CD14-positive monocyte (primary cell): ENCODE results near the gene SORD. TPM values are rescaled to one million over a fixed set of nuclear protein-coding genes. Genes with fewer than 3 reads are reported as not detected.
"Not testable (repeated sequence)": the region's sequence is repeated elsewhere in the genome, so short reads cannot be mapped to it uniquely, and the experiment has no call there.

Experiments used
- DNase-seq, 3 donors: peaks; one replicate each; pipeline ENCODE4 v3.0.0-alpha.2; 2011 to 2022
- H2AFZ ChIP-seq: 2 replicates; pipeline ENCODE4 v1.6.0; 2012; ENCODE audit warnings: mild to moderate bottlenecking, low read depth, low read length, inconsistent platforms; ENCODE audit not compliant: insufficient read depth, poor library complexity, severe bottlenecking
- H3K27ac ChIP-seq, 2 donors: 1 replicate in 1 of 2; 2 replicates in 1 of 2; pipeline ENCODE4 v1.5.1; 2012 to 2013; ENCODE audit warnings: low read length in 2 of 2, control low read depth in 1 of 2, inconsistent platforms in 1 of 2, low read depth in 1 of 2, mild to moderate bottlenecking in 1 of 2
- H3K27me3 ChIP-seq, 2 donors: one replicate each; pipeline versions ENCODE4 v1.6.0 to v1.6.1; 2011 to 2013; ENCODE audit warnings: low read length in 2 of 2; ENCODE audit not compliant: control insufficient read depth in 2 of 2, insufficient read depth in 2 of 2
- H3K36me3 ChIP-seq, 2 donors: replicated peaks in 1 of 2; 1 replicate in 1 of 2; 2 replicates in 1 of 2; pipeline versions ENCODE4 v1.5.1 to v1.6.1; 2012 to 2013; ENCODE audit warnings: low read length in 2 of 2, control low read depth in 1 of 2, inconsistent platforms in 1 of 2, mild to moderate bottlenecking in 1 of 2; ENCODE audit not compliant: insufficient read depth in 2 of 2, control insufficient read depth in 1 of 2
- H3K4me1 ChIP-seq, 2 donors: 1 replicate in 1 of 2; 2 replicates in 1 of 2; pipeline versions ENCODE4 v1.5.1 to v1.6.1; 2012 to 2013; ENCODE audit warnings: low read length in 2 of 2, control low read depth in 1 of 2, inconsistent platforms in 1 of 2, mild to moderate bottlenecking in 1 of 2, moderate library complexity in 1 of 2; ENCODE audit not compliant: insufficient read depth in 2 of 2, control insufficient read depth in 1 of 2
- H3K4me2 ChIP-seq: replicated peaks from 2 replicates; pipeline ENCODE3; 2012; ENCODE audit warnings: low read length, moderate library complexity, mild to moderate bottlenecking; ENCODE audit not compliant: poor library complexity, severe bottlenecking; ENCODE audit errors: extremely low read depth
- H3K4me3 ChIP-seq, 3 experiments: fragments of 200-600 bp in 1 of 3; sonication (generic) in 1 of 3; replicated peaks in 1 of 3; 1 replicate in 2 of 3; 2 replicates in 1 of 3; pipeline ENCODE4 v1.5.1; 2011 to 2013; ENCODE audit warnings: low read length in 3 of 3, mild to moderate bottlenecking in 3 of 3, control low read depth in 2 of 3, low read depth in 2 of 3, inconsistent platforms in 1 of 3, moderate library complexity in 1 of 3
- H3K79me2 ChIP-seq: 2 replicates; pipeline ENCODE4 v1.6.0; 2012; ENCODE audit warnings: mild to moderate bottlenecking, control low read depth, inconsistent platforms, low read length, moderate library complexity; ENCODE audit not compliant: insufficient read depth
- H3K9ac ChIP-seq: 2 replicates; pipeline ENCODE4 v1.6.0; 2017; ENCODE audit warnings: low read length, mild to moderate bottlenecking; ENCODE audit not compliant: insufficient read depth, poor library complexity, severe bottlenecking
- H3K9me3 ChIP-seq, 2 donors: replicated peaks in 1 of 2; 1 replicate in 1 of 2; 2 replicates in 1 of 2; pipeline versions ENCODE4 v1.5.1 to v1.6.1; 2012 to 2013; ENCODE audit warnings: low read length in 2 of 2, control low read depth in 1 of 2; ENCODE audit not compliant: control insufficient read depth in 1 of 2, insufficient read depth in 1 of 2
- H4K20me1 ChIP-seq: 2 replicates; pipeline ENCODE4 v1.6.0; 2012; ENCODE audit warnings: mild to moderate bottlenecking, low read length, control low read depth, moderate library complexity; ENCODE audit not compliant: insufficient read depth
- H3K27ac Mint-ChIP-seq, 7 donors: one replicate each; pipeline ENCODE4 v1.8.0; 2020; ENCODE audit warnings: mild to moderate bottlenecking in 7 of 7, mixed read lengths in 7 of 7, moderate library complexity in 6 of 7, inconsistent platforms in 2 of 7
- H3K27me3 Mint-ChIP-seq, 3 donors: one replicate each; pipeline ENCODE4 v1.8.0; 2021 to 2022; ENCODE audit warnings: low read depth in 3 of 3, mild to moderate bottlenecking in 3 of 3, mixed read lengths in 3 of 3, moderate library complexity in 3 of 3, inconsistent platforms in 1 of 3
- H3K36me3 Mint-ChIP-seq, 2 donors: one replicate each; pipeline ENCODE4 v1.8.0; 2020; ENCODE audit warnings: mixed read lengths in 2 of 2, inconsistent platforms in 1 of 2, mild to moderate bottlenecking in 1 of 2
- H3K4me1 Mint-ChIP-seq: one replicate; pipeline ENCODE4 v1.8.0; 2020; ENCODE audit warnings: mild to moderate bottlenecking, mixed read lengths
- H3K4me3 Mint-ChIP-seq, 2 donors: one replicate each; pipeline ENCODE4 v1.8.0; 2020; ENCODE audit warnings: mild to moderate bottlenecking in 2 of 2, mixed read lengths in 2 of 2, moderate library complexity in 1 of 2
- H3K9me3 Mint-ChIP-seq, 7 donors: one replicate each; pipeline ENCODE4 v1.8.0; 2020 to 2022; ENCODE audit warnings: mixed read lengths in 7 of 7, mild to moderate bottlenecking in 6 of 7, moderate library complexity in 6 of 7, inconsistent platforms in 2 of 7
- WGBS: methylation state at CpG from one replicate; pipeline ENCODE4 v1.1.5; 2013; ENCODE audit warnings: missing lambda C conversion rate; ENCODE audit not compliant: insufficient coverage; 5-methylcytosine and 5-hydroxymethylcytosine counted together
- intact Hi-C, 2 donors: fragments of 100-400 bp; cut with micrococcal nuclease; formaldehyde crosslinking; loops; one replicate each; pipeline versions ENCODE4 v1.15.0 to v1.15.1; 2023
- polyA plus RNA-seq, 3 donors: library from polyadenylated mRNA; depleted of rRNA in 1 of 3; unstranded in 2 of 3; stranded (reverse) in 1 of 3; fragments of 300-500 nt in 2 of 3; fragments of >200 nt in 1 of 3; fragmentation: Illumina TruSeq in 2 of 3; gene quantifications; 1 replicate in 2 of 3; 2 replicates in 1 of 3; pipeline ENCODE4 v1.2.3, GENCODE V29; 2012 to 2021

SORD gene
- polyA plus RNA-seq, 3 donors, result 17.9 to 22.6 (median 21.7) TPM

GRCh38 chr15:45058690-45059675 is 36.0 kb downstream of the SORD start:
- H3K9me3 ChIP-seq, H3K27ac ChIP-seq, H3K4me3 ChIP-seq, intact Hi-C loops, H3K9ac ChIP-seq, H3K27me3 ChIP-seq, H4K20me1 ChIP-seq, H3K4me1 ChIP-seq, H3K4me2 ChIP-seq, H2AFZ ChIP-seq, H3K36me3 ChIP-seq, H3K27me3 Mint-ChIP-seq, DNase-seq, H3K79me2 ChIP-seq, H3K4me3 Mint-ChIP-seq: not testable (repeated sequence)
- peaks cover 0 to 12% (median 2%) of the 10 kb centered on the region in 7 donors for H3K9me3 Mint-ChIP-seq
- WGBS, result no CpG with 5 or more reads among the region's 3 CpGs
- H3K4me1 Mint-ChIP-seq, result peaks cover 16% of the 10 kb centered on the region
- peak overlapping the region in 2 of 7 donors; percentile 46 for H3K27ac Mint-ChIP-seq
- peaks cover 11 to 28% of the 10 kb centered on the region in 2 donors for H3K36me3 Mint-ChIP-seq

DNA sequence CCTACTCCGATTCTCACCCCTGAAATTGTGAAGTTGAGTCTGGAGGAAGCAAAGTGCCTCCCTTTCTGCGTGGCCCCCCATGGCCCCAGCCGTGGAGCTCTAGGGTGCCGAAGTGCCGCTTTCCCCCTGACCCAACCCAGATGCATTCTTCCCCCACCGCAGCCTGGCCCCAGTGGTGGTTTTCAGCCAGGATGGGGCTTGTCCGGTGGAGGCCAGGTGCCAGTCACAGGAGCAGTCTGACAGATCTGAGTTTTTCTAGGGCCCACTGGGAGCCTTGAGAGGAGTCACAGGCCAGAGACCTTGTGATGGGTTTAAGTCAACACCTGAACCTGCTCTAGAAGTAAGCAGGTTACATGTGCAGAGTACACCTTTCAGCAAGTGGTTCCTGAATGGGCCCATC is 39.3 kb downstream of the SORD start:
- intact Hi-C loops, H2AFZ ChIP-seq, H3K27ac Mint-ChIP-seq, H3K4me2 ChIP-seq, H3K27me3 Mint-ChIP-seq, H3K9me3 ChIP-seq, DNase-seq, H3K27me3 ChIP-seq, H4K20me1 ChIP-seq, H3K9ac ChIP-seq, H3K4me1 ChIP-seq, H3K4me3 Mint-ChIP-seq, H3K79me2 ChIP-seq, H3K27ac ChIP-seq, H3K4me3 ChIP-seq: not testable (repeated sequence)
- WGBS, result 92% methylated on average over 2 of the region's 7 CpGs
- Mint-ChIP-seq H3K9me3 (peaks cover 0 to 12% (median 2%) of the 10 kb centered on the region in 7 donors), H3K4me1 (peaks cover 21% of the 10 kb centered on the region), H3K36me3 (peaks cover 16 to 40% of the 10 kb centered on the region in 2 donors)
- peaks cover 2 to 16% of the 10 kb centered on the region in 2 donors for H3K36me3 ChIP-seq
